GM19023 (cell line): ENCODE data around the gene ADRA1B.

Experiments used
- ATAC-seq: cut with Tn5 transposase; IDR thresholded peaks from one replicate; pipeline ENCODE4 v1.9.1; 2021; ENCODE audit warnings: mild to moderate bottlenecking, moderate library complexity; ENCODE audit not compliant: unreplicated experiment

Gene ADRA1B

DNA sequence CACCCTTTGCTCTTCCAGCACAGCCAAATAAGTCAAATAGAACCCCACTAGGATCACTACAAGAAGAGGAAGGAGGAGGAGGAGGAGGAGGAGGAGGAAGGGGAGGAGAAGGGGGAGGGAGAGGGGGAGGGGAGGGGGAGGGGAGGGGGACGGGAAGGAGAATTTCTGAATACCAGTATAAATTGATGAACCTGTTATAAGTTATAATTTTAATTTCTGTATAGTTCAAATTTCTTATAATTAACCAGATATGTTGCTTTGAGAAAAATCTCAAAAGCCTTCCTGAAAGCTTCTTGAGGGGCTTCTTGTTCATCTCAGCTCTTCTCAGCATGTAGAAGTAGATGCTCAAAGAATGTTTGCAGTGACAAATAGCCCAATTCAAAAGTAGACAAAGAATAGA is 15.0 kb upstream of the ADRA1B start:
- ATAC-seq = no peak

DNA sequence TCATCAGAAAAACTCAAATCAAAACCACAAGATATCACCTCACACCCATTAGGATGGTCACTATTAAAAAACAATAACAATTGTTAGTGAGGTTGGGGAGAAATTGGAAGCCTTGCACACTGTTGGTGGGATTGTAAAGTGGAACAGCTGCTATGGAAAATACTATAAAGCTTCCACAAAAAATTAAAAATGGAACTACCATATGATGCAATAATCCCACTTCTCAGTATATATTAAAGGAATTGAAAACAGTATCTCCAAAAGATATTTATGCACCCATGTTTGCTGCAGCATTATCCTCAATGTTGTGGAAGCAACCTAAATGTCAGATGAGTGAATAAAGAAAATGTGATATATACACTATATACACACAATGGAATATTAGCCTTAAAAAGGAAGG is 14.5 kb upstream of the ADRA1B start:
- no peak for ATAC-seq

- no peak for ATAC-seq
Observed at GRCh38 chr5:159902444-159903121, 13.7 kb upstream of the ADRA1B start.

DNA sequence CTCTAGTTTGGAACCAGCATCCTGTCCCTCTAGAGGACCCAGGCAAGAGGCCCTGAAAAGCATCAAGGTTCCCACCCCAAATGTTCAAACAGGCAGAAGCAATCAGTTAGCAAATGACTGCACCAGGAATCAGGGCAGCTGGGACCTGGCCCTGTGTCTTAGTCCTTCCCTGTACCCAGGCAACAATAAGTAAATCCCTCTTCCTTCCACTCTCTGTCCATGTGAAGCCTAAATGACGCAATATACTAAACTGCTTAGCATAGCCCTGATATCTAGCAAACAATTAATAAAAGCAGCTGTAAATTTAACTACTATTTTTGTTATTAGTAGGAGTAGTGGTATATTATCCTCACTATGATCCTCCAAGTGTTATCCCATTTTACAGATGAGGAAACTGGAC is 13.2 kb upstream of the ADRA1B start:
- no peak for ATAC-seq

GRCh38 chr5:159904874-159905273 is 11.4 kb upstream of the ADRA1B start:
- ATAC-seq = no peak

DNA sequence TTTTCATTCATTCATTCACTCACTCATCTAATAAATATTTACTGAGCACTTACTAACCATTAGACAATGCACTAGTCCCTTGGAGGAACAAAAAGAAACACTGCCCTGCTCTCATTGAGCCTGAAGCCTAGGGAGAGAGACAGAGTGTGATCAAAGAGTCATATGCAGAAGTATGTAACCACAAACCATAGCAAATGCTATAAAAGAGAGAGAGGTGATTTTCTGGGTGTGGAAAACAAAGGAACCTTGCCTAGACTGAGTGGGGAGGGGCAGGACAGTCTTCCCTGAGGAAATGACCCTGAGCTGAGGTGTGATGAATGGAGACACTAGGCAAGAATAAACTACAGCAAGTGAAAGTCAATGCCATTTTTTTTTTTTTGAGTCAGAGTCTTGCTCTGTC is 10.8 kb upstream of the ADRA1B start:
- ATAC-seq = no peak

GRCh38 chr5:159906463-159906862 is 9.8 kb upstream of the ADRA1B start:
- no peak for ATAC-seq

DNA sequence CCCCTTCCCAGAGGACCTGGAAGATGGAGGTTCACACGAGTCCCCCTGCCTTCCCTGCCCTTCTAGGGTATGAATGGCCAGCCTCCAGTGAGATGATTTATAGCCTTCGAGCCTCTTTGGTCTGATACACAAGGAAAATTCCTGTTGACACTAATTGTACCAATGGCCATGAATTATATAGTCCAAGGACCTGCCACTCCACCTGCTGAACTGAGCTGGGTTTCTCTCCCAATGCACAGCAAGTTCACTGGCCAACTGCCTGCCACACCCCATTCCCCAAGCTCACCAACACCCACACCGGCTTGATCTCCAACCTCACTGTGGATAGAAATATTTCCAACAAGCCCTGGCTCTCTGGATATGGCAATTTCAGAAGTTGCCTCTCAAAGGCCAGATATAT is 9.3 kb upstream of the ADRA1B start:
- no peak for ATAC-seq

- no peak for ATAC-seq
Observed at GRCh38 chr5:159907689-159908590, 8.3 kb upstream of the ADRA1B start.

- ATAC-seq = no peak
Observed at GRCh38 chr5:159908591-159908940, 7.7 kb upstream of the ADRA1B start.

- ATAC-seq = no peak
Observed at GRCh38 chr5:159909126-159909525, 7.2 kb upstream of the ADRA1B start.

GRCh38 chr5:159910207-159910842 is 6.0 kb upstream of the ADRA1B start:
- no peak for ATAC-seq

DNA sequence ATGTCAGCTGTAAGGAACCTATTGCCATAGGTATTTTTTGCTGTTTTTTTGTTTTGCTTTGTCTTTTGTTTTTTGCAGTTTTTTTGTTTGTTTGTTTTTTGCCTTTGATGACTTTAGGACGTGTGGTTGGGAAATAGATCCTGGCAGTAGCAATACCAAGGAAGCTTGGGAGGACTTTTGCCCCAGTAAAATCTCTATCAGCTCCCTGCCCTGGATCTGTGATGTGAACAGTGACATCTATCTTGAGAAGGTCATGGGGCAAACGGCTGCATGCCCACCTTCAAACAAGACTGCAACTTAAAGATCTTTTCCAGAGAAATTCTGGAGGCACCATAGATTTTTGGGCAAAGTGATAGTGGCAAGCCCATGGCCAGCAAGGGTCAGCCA is 5.4 kb upstream of the ADRA1B start:
- ATAC-seq = no peak

DNA sequence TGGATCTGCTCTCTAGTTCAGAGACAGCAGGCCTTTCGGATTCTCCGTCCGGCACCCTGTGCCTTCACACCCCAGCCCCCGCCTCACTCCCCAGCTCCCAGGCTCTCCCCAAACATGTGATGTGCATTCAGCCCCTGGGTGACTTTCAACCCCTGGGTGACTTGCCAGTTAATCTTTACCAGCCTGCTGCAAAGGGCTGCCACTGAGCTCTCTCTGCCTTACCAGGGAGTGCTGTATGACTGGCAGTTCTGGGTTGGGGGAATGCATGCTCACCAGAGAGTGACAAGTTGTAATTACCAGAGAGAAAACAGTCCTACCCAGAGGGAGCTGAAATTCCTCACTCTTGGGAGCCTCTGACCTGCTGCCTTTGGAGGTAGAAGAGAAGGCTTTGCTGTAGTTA is 4.9 kb upstream of the ADRA1B start:
- no peak for ATAC-seq

- no peak for ATAC-seq
Observed at GRCh38 chr5:159912033-159912800, 4.1 kb upstream of the ADRA1B start.

GRCh38 chr5:159913048-159913447 is 3.2 kb upstream of the ADRA1B start:
- no peak for ATAC-seq

DNA sequence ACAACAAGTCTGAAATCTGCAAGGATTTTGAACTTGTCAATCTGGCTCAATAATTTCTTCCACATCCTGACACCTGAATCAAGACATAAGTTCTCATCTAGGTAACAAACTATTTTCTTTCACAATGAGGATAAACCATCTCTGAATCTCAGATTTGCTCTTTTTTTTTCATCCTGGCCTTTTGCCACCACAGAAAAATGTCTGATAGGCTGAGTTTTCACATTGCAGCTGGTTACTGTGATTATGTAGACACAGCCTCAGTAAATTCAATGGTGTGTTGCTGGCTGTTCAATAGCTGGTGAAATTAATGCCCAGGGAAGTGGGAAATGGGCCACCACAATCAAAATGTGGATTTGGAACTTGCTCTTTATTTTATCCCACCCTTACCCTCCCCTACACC is 2.8 kb upstream of the ADRA1B start:
- ATAC-seq = no peak

DNA sequence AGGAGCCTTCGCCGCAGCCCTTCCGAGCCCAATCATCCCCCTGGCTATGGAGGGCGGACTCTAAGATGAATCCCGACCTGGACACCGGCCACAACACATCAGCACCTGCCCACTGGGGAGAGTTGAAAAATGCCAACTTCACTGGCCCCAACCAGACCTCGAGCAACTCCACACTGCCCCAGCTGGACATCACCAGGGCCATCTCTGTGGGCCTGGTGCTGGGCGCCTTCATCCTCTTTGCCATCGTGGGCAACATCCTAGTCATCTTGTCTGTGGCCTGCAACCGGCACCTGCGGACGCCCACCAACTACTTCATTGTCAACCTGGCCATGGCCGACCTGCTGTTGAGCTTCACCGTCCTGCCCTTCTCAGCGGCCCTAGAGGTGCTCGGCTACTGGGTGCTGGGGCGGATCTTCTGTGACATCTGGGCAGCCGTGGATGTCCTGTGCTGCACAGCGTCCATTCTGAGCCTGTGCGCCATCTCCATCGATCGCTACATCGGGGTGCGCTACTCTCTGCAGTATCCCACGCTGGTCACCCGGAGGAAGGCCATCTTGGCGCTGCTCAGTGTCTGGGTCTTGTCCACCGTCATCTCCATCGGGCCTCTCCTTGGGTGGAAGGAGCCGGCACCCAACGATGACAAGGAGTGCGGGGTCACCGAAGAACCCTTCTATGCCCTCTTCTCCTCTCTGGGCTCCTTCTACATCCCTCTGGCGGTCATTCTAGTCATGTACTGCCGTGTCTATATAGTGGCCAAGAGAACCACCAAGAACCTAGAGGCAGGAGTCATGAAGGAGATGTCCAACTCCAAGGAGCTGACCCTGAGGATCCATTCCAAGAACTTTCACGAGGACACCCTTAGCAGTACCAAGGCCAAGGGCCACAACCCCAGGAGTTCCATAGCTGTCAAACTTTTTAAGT is 819 bp downstream of the ADRA1B start:
- ATAC-seq = no peak

DNA sequence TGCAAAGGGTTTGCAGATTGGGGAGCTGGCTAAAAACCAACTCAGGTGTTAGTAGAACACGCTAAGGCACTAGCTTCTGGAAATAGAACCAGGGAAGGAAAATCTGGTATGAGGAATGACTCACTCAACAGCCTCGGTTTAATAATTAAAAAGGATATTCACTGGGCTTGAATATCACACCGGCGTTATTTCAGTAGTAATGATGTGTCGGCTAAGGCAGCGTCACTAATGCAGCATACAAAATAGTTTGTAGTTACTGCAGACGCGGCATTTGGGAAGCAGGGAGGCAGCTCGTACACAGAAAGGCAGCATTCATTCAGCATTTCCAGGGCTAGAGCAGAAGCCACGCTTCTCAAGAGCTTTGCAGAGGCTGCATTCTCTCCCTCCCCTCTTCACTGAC is 1.7 kb downstream of the ADRA1B start:
- ATAC-seq = no peak

DNA sequence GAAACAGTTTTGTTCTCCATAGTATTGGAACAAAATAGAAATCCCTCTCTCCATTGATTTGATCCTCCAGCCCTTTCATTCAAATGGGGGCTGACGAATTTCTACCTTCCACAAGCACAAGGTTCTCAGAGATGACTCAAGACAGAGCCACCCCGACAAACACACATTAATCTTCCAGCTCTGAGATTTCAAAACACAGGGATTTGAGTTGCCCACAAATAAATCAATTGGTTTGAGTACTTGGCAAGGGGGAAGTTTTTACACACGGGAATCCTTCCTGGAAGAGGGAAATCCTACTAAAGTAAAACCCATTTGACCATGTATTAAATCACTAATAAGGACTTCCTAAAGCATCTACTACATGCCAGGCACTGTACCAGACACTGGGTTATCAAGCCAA is 5.4 kb downstream of the ADRA1B start:
- ATAC-seq = no peak
